UCSD-AML1 (cell line): Measurements from ENCODE around the gene EML6.

Experiments
- DNase-seq: peaks from one replicate; lab custom pipeline; 2025; ENCODE audit not compliant: unreplicated experiment; lab: John Stamatoyannopoulos, UW

The EML6 gene

GRCh38 chr2:54797307-54797706 lies 73.8 kb downstream of the EML6 start:
- no peak for DNase-seq

GRCh38 chr2:54801352-54801751 lies 77.9 kb downstream of the EML6 start:
- no peak for DNase-seq

- DNase-seq = no peak
These were observed 80.6 kb downstream of the EML6 start for GRCh38 chr2:54803783-54804751.

- DNase-seq = no peak
These were observed 81.8 kb downstream of the EML6 start for GRCh38 chr2:54805255-54805654.

- DNase-seq = no peak
These were observed 83.5 kb downstream of the EML6 start for GRCh38 chr2:54806975-54807374.

- no peak for DNase-seq
These were observed 85.2 kb downstream of the EML6 start for GRCh38 chr2:54808661-54809060.

- no peak for DNase-seq
These were observed 86.4 kb downstream of the EML6 start for GRCh38 chr2:54809819-54810218.

GRCh38 chr2:54810246-54810645 lies 86.8 kb downstream of the EML6 start:
- no peak for DNase-seq

- no peak for DNase-seq
These were observed 90.1 kb downstream of the EML6 start for GRCh38 chr2:54813584-54813983.

GRCh38 chr2:54814389-54815147 lies 91.1 kb downstream of the EML6 start:
- DNase-seq = no peak

- no peak for DNase-seq
These were observed 91.7 kb downstream of the EML6 start for GRCh38 chr2:54815148-54815539.

GRCh38 chr2:54818226-54818625 lies 94.8 kb downstream of the EML6 start:
- DNase-seq = no peak

GRCh38 chr2:54820558-54820957 lies 97.1 kb downstream of the EML6 start:
- DNase-seq = no peak

GRCh38 chr2:54824567-54824966 lies 101.1 kb downstream of the EML6 start:
- DNase-seq = no peak

- DNase-seq = no peak
These were observed 107.1 kb downstream of the EML6 start for GRCh38 chr2:54830546-54830945.

- no peak for DNase-seq
These were observed 108.0 kb downstream of the EML6 start for GRCh38 chr2:54831480-54831879.

- DNase-seq = no peak
These were observed 111.3 kb downstream of the EML6 start for GRCh38 chr2:54834721-54835120.

GRCh38 chr2:54836477-54836876 lies 113.0 kb downstream of the EML6 start:
- DNase-seq = no peak

GRCh38 chr2:54838585-54839035 lies 115.1 kb downstream of the EML6 start:
- DNase-seq = peak; percentile 39

- no peak for DNase-seq
These were observed 116.2 kb downstream of the EML6 start for GRCh38 chr2:54839461-54840255.
